WI38 (cell line): ENCODE measurements around the gene AMPD1.

Experiments
- H3K4me3 ChIP-seq: 2 replicates; pipeline ENCODE4 v1.5.1; 2011; ENCODE audit warnings: low read depth, mild to moderate bottlenecking, control low read depth, low read length
- TF ChIP-seq, protein P1 (sequence below): IDR thresholded peaks from 2 replicates; pipeline ENCODE4 v1.5.1; 2012; ENCODE audit warnings: low read depth, mild to moderate bottlenecking, control low read depth, low read length

Gene AMPD1

GRCh38 chr1:114669562-114670082 lies 25.7 kb downstream of the AMPD1 start, which contains the start of gene DENND2C:
DENND2C (minus strand) TSS chr1:114670049; CDS start chr1:114625984, 44,065 bp downstream.
- peak within 1 kb of the TSS; percentile 70 for H3K4me3 ChIP-seq
- TF ChIP-seq, protein P1, sequence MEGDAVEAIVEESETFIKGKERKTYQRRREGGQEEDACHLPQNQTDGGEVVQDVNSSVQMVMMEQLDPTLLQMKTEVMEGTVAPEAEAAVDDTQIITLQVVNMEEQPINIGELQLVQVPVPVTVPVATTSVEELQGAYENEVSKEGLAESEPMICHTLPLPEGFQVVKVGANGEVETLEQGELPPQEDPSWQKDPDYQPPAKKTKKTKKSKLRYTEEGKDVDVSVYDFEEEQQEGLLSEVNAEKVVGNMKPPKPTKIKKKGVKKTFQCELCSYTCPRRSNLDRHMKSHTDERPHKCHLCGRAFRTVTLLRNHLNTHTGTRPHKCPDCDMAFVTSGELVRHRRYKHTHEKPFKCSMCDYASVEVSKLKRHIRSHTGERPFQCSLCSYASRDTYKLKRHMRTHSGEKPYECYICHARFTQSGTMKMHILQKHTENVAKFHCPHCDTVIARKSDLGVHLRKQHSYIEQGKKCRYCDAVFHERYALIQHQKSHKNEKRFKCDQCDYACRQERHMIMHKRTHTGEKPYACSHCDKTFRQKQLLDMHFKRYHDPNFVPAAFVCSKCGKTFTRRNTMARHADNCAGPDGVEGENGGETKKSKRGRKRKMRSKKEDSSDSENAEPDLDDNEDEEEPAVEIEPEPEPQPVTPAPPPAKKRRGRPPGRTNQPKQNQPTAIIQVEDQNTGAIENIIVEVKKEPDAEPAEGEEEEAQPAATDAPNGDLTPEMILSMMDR = no peak

DNA sequence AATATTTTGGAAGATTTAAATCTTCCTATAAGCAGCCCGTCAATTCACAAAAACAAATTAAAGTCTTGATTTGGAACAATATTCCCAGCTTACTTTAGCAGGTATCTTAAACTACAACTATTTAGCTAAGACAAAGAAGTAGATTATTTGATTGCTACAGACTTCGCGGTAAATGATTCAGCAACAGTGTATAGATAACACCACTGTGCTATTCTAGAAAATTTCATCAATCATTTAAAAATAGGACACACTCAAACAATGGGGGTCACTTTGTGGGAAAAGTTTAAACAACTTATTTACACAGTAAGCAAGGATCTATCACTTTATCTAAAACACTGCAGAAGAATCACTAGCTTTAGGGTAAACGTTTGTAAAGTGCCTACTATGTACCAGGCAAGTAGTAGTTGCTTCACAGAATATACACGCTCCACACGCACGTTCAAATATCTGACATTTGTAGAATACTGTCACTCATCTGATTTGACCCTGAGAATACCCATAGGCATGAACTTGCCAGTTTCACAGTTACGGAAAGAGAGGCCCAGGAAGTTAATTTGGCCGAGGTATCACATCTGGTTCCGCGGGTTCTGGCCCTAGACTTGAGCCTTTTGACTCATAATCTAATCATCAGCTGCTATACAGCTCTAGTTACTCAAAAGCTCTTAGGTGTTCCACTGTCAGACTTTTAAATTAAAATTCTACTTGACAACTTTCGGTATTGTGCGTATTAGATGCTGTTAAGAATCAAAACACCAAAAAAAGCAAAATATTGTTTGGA lies 26.4 kb downstream of the AMPD1 start:
- TF ChIP-seq, protein P1 = no peak
- peak overlapping the region; percentile 70 for H3K4me3 ChIP-seq

DNA sequence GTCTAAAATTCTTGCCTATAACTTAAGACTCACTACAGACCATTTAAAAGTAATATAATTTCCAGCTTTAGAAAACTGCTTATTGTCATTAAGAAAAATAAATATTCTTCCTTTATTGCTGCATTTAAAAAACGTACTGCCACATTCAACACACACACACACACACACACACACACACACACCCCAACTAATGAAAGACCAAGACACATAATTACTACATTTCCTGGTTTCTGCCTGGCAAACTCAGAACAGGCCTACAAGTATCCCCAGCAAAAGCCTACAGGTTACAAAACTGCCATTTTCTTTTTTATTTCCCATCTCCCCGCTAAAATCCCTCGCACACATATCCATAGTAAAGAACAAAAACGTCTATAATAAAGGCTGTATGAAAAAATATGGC lies 27.0 kb downstream of the AMPD1 start:
- TF ChIP-seq, protein P1 = no peak
- H3K4me3 ChIP-seq = no peak overlapping the region

GRCh38 chr1:114666954-114667353 lies 28.4 kb downstream of the AMPD1 start:
- no peak overlapping the region for H3K4me3 ChIP-seq
- TF ChIP-seq, protein P1 = no peak

- no peak overlapping the region for H3K4me3 ChIP-seq
Measured at GRCh38 chr1:114660238-114660637, 35.1 kb downstream of the AMPD1 start.

DNA sequence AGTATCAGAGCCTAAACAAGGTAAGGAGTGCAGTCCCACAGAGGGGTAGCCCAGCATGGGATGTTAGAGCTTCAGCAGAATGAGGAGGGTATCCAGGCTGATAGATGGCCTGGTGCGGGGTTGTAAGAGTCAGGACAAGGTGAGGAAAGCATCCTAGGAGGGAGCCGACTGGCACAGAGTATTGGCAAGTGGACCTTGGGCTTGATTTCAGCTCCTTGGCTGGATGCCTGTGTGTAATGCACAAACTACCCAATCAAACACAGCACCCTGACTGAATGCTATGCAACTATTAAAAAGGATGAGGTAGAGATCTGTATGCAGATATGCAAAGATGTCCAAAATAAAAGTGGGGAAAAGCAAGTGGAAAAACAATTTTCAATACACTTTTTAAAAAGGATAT lies 43.5 kb downstream of the AMPD1 start:
- no peak overlapping the region for H3K4me3 ChIP-seq
- TF ChIP-seq, protein P1 = no peak

More at GRCh38 chr1:114660238-114660637, 35.1 kb downstream of the AMPD1 start:
- TF ChIP-seq, protein P1 = no peak

GRCh38 chr1:114648503-114648902 lies 46.8 kb downstream of the AMPD1 start:
- TF ChIP-seq, protein P1 = no peak

More at GRCh38 chr1:114648503-114648902, 46.8 kb downstream of the AMPD1 start:
- no peak overlapping the region for H3K4me3 ChIP-seq
